ENCODE data around the gene CCDC152.

Gene CCDC152

GRCh38 chr5:42784132-42784531, 27.5 kb downstream of the CCDC152 start:
- DNase-seq, result no peak

- no peak for DNase-seq
These were observed 29.1 kb downstream of the CCDC152 start for GRCh38 chr5:42785756-42786155.

DNA sequence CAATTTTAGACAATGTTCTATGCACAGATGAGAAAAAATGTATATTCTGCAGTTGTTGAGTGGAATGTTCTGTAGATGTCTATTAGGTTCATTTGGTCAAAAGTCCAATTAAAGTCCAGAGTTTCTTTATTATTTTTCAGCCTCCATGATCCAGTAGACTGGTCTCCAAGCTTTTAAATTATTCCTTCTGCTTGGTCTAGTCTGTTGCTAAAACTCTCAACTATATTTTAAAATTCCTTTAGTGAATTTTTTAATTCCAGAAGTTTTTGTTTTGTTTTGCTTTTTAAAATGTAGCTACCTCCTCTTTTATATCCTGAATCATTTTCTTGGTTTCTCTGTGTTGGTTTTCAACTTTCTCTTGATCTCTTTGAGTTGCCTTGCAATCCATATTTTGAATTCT, 30.5 kb downstream of the CCDC152 start:
- DNase-seq, result no peak

- DNase-seq, result no peak
These were observed 31.2 kb downstream of the CCDC152 start for GRCh38 chr5:42787845-42788244.

- DNase-seq, result no peak
These were observed 34.5 kb downstream of the CCDC152 start for GRCh38 chr5:42791151-42791550.

DNA sequence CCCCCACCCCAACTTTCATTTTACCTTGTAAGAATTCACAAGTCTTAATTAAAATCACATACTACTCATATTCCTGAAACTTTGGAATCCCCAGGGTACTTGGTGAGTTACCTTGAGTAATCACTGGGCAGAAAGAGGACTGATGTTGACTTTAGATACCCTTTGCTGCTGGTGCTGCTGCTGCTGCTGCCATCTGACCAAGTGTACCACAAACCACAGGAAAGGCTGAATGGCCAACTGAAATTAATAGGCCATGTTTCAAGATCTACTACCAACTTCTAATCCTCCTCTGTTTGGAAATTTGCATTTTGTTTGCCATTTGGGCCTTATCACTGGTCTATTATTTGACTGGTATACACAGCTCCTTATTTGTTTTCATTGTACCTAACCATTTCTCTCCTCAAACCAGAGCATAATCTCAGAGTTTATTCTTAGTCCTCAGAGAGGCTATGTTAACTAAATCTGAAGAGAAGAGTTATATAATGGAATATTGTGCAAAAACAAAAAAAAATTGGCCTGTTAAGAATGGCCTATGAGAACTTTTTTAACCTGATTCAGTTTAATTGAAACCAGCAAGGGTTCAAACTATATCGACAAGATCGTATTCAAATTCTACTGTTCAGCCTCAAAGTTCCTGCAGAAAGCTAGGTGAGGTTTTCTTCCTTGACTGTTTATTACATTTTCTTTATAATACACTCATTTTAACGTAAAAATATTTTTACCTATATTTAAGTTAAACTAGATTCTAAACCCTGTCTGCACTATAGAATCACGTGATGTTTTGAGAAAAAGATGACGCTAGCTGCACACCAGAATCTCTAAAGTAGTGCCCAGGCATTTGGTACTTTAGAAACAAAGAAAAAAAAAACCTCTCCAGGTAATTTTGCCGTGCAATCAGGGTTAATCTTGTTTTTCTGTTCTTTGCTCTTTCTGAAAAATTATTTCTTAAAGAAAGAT, 41.9 kb downstream of the CCDC152 start:
- no peak for DNase-seq

DNA sequence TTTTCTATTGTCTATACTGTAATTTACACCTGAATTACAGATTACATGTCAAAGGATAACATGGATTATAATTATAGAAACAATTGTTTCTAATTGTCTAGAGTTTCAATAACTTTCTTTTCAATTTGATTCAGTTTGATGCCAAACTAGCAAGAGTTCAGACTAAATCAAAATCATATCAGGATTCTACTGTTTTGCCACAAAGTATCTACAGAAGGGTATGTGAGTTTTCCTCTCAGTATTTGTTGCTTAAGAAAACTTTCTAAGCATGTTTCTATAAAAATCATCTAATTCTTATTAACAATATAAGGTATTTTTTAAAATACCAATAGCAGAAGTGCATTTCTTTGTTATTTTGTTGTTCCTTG, 42.6 kb downstream of the CCDC152 start:
- DNase-seq, result no peak

DNA sequence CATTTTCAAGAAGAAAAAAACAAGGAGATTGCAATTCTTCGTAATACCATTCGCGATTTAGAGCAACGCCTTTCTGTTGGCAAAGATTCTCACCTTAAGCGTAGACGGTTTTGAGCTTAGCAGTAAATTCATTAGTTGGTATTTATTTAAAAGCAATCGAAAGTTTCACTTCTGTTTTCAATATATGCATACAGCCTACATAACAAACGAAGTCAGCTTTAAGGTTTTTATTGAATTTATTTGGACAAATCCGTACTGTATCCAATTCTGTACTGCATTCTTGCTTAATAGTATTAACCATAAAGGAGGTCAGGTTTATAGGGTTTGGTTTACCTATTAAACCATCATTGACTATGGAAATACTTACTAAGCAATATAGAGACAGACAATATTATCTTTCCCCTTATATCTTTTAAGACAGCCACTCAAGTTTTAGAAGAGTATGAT, 43.1 kb downstream of the CCDC152 start:
- no peak for DNase-seq

DNA sequence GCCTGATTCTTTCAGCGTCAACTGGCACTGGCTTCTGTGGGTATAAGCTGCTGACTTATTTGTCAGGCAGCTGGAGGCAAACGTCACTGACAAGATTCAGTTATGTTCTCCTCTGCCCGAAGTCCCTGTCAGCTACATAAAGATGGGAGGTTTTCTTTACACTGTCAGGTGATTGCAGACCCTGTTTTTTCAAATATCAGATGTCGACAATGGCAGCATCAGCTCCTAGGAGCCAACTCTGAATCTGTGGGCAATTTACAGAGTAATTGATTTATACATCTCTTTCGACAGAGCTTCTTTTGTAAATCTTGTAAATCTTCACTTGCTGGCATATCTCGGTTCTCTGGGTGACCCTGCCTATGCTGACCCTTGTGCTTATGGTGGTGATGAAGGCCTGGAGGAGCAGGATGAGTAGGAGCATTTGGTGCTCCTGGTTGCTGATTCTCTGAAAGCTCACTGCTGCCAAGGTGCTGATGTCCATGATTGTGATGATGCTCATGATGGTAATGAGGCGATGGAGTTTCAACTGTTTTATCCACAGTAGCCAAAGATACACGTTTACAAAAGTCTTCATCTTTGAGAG, 44.2 kb downstream of the CCDC152 start:
- no peak for DNase-seq

DNA sequence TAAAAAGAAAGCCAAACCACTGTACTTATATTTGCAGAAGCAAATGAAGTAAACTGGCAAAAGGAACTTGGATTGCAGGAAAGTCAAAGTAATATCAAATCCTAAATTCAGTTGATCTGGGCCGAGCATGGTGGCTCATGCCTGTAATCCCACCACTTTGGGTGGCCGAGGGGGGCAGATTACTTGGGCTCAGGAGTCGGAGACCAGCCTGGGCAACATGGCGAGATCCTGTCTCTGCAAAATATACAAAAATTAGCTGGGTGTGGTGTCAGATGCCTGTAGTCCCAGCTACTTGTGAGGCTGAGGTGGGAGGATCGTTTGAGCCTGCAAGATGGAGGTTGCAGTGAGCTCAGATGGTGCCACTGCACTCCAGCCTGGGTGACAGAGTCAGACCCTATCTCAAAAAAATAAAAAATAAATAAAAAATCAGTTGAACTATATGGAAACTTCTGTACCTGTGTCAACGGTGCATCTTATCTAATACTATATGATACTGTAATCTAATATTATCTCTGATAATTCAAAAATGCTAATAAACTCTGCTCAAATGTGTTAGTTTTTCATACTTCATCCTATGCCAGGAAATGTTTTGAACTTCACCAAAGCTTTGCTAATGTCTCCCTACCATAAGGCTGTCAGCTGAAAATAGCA, 45.0 kb downstream of the CCDC152 start:
- DNase-seq, result no peak

- DNase-seq, result no peak
These were observed 48.2 kb downstream of the CCDC152 start for GRCh38 chr5:42804717-42805339.

- DNase-seq, result no peak
These were observed 49.5 kb downstream of the CCDC152 start for GRCh38 chr5:42806004-42806700.

DNA sequence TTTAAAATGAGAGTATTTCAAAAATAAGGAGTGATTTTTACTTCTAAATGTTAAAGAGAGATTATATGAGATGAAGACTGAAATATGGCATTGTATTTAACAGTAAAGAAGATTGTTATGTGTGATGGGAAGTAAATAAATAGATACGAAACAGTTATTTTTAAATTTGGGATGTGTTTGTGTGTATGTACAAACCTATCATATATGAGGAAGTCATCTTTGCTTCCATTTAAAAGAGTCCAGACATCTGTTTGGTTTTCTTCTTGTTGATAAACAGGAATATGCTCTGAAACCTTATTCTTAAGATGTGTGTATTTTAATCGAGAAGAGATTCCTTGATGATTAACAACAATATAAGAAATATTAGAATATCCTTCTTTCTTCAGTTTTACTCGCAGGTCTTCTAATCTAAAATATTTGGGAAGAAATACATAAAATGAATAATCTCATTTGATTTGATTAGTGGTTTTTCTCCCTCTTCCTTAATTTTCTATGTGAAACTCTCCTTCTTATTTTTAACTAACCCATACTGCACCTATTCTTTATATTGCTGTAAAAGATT, 50.2 kb downstream of the CCDC152 start:
- DNase-seq, result no peak

GRCh38 chr5:42807722-42808447, 51.3 kb downstream of the CCDC152 start:
- no peak for DNase-seq

DNA sequence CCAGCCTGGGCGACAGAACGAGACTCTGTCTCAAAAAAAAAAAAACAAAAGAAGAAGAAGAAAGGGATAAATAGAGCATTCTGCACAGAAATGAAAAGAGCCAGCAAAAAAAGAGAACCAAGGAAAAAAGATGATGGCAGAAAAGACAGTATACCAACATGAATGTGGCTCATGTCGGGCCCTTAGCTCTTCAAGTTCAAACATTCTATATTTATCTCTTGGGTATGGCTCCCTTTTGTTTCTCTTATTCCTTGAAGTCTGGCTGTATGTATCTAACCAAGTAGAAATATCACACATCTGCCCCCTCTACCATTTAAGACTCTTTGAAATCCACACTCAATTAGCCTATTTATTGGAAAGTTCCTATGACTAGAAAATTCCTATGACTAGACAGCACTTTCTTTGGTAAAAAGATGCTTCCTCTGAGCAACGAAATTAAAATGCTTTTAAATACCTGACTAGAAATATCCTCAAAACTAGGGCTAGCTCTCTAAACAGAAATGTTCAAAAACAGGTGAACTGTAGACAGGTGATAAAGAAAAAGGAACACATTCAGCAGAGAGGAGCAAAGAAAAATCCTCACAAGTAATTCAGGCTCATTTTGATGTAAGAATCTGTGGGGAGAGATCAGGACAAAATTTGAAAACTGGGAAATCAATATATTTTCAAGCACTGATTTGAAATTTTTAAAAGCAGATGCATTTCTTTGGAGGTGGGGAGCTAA, 52.4 kb downstream of the CCDC152 start:
- no peak for DNase-seq

- no peak for DNase-seq
These were observed 54.4 kb downstream of the CCDC152 start for GRCh38 chr5:42810834-42811590.

DNA sequence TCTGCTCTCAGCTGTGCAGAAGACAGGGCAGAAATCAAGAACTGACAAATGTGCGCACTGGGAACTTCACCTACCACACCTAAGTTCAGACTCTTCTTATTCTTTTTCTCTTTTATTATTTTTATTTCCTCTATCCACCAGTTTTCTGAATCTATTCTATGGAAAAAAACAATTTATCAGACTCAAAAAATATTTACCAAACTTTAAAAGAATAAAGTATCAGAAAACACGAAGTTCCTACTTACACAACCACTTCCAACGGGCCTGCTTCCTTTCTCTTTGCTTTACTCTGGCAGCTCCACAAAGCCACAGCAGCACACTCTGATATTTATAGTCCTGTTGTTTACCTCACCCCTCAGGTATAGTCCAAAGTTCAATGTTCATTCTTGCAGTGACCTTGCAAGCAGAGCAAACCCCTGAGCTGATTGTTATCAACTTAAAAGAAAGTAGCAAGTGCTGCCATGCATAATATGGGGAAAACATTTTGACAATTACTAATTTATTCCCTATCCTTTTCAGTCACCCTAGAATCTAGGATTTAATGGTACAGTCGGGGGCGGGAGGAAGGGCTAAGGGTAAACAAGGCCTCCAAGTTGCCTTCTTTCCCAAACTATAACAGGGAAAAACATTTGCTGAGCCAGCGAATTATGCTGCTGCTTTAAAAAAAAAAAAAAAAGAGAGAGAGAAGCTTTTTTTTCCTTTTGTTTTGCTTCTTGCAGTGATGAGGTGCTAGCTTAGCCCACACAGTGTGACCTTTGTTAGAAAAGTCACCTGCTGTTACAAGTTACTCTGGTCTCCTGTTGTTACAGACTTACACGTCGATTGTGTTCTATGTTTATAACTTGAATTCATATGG, 55.2 kb downstream of the CCDC152 start, which contains the start of gene SELENOP:
SELENOP (minus strand) TSS at position 302 of the 856 bp plus-strand sequence. CDS start 3,539 bp downstream, outside the sequence.
- DNase-seq, result peak; percentile 2

GRCh38 chr5:42812620-42813019, 56.0 kb downstream of the CCDC152 start:
- DNase-seq, result no peak

DNA sequence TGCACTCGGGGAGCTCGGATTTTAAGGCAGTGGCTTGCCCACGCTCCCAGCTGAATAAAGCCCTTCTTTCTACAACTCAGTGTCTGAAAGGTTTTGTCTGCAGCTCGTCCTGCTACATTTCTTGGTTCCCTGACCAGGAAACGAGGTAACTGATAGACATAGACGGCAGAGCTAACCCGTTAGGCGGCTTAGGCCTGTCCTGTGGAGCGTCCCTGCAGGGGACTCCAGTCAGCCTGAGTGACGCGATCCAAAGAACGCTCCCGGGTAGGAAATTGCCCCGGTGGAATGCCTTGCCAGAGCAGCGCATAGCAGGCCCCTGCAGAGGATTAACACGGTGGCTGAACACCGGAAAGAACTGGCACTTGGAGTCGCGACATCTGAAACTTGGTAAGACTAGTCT, 56.9 kb downstream of the CCDC152 start:
- DNase-seq, result no peak
